HG02610 (cell line): ENCODE results near the gene ARHGAP25.

Experiments used
- ATAC-seq: cut with Tn5 transposase; IDR thresholded peaks from one replicate; pipeline ENCODE4 v1.9.1; 2021; ENCODE audit warnings: mild to moderate bottlenecking, moderate library complexity; ENCODE audit not compliant: unreplicated experiment

Gene ARHGAP25

GRCh38 chr2:68716604-68717304 lies 17.9 kb upstream of the ARHGAP25 start:
- ATAC-seq = no peak

GRCh38 chr2:68717305-68717661 lies 17.3 kb upstream of the ARHGAP25 start:
- peak; percentile 49 for ATAC-seq

- ATAC-seq = no peak
Observed at GRCh38 chr2:68719912-68720311, 14.7 kb upstream of the ARHGAP25 start.

- no peak for ATAC-seq
Observed at GRCh38 chr2:68720665-68721064, 13.9 kb upstream of the ARHGAP25 start.

GRCh38 chr2:68721482-68722101 lies 13.0 kb upstream of the ARHGAP25 start:
- ATAC-seq = peak; percentile 42

- no peak for ATAC-seq
Observed at GRCh38 chr2:68722712-68723111, 11.9 kb upstream of the ARHGAP25 start.

- ATAC-seq = no peak
Observed at GRCh38 chr2:68723181-68723580, 11.4 kb upstream of the ARHGAP25 start.

GRCh38 chr2:68726100-68726499 lies 8.5 kb upstream of the ARHGAP25 start:
- no peak for ATAC-seq

- ATAC-seq = peak; percentile 96
Observed at GRCh38 chr2:68726608-68727367, 7.8 kb upstream of the ARHGAP25 start.

- ATAC-seq = no peak
Observed at GRCh38 chr2:68727683-68728375, 6.8 kb upstream of the ARHGAP25 start.

GRCh38 chr2:68730828-68731227 lies 3.8 kb upstream of the ARHGAP25 start:
- ATAC-seq = no peak

- ATAC-seq = no peak
Observed at GRCh38 chr2:68732036-68732932, 2.3 kb upstream of the ARHGAP25 start.

GRCh38 chr2:68733365-68733764 lies 1.2 kb upstream of the ARHGAP25 start:
- no peak for ATAC-seq

- no peak for ATAC-seq
Observed at GRCh38 chr2:68734176-68734575, 435 bp upstream of the ARHGAP25 start.

- no peak for ATAC-seq
Observed at GRCh38 chr2:68736086-68736485, 1.5 kb downstream of the ARHGAP25 start.

- peak; percentile 41 for ATAC-seq
Observed at GRCh38 chr2:68737711-68738110, 3.1 kb downstream of the ARHGAP25 start.

- ATAC-seq = no peak
Observed at GRCh38 chr2:68738906-68739594, 4.4 kb downstream of the ARHGAP25 start.

GRCh38 chr2:68739595-68740399 lies 5.2 kb downstream of the ARHGAP25 start:
- no peak for ATAC-seq

GRCh38 chr2:68740400-68740914 lies 5.8 kb downstream of the ARHGAP25 start:
- no peak for ATAC-seq
